NOMO-1 treated with dmso at 0.1 percent for 144 hours (cell line): ENCODE data around the gene LYSMD4.

Source experiments
- DNase-seq: peaks from one replicate; lab custom pipeline; 2025; ENCODE audit not compliant: unreplicated experiment; lab: John Stamatoyannopoulos, UW

Gene LYSMD4

DNA sequence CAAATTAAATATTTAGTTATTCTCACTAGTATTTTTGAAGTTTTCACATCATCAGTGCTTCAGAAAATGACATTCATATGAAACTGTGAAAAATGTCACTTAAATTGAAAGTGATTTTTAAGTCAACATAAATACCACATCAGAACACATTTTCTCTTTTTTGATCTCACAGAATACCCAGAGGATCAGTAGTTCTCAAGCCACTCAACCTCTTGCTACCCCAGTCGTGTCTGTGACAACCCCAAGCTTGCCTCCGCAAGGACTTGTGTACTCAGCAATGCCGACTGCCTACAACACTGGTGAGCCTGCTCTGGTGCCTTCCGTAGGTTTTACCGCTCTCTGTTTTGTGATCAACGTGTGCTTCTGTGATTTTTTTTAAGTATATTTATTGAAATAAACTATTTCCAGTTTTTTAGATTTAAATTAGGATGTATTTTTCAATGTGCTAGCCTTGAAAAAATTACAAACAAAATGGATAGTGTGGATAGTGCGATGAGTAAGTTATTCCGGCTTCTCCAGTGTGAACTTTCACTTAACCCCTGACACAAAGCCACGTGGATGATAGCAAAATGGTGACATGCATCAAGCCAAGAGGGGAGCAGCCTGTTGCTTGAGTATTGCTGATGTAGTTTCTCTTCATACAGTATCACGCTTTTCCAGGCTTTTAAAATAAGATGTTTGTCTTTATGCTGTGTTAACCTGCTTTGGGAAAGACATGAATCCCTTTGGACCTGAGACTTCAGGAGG is 26.5 kb downstream of the LYSMD4 start:
- DNase-seq = no peak

GRCh38 chr15:99704444-99704838 is 28.8 kb downstream of the LYSMD4 start:
- no peak for DNase-seq

DNA sequence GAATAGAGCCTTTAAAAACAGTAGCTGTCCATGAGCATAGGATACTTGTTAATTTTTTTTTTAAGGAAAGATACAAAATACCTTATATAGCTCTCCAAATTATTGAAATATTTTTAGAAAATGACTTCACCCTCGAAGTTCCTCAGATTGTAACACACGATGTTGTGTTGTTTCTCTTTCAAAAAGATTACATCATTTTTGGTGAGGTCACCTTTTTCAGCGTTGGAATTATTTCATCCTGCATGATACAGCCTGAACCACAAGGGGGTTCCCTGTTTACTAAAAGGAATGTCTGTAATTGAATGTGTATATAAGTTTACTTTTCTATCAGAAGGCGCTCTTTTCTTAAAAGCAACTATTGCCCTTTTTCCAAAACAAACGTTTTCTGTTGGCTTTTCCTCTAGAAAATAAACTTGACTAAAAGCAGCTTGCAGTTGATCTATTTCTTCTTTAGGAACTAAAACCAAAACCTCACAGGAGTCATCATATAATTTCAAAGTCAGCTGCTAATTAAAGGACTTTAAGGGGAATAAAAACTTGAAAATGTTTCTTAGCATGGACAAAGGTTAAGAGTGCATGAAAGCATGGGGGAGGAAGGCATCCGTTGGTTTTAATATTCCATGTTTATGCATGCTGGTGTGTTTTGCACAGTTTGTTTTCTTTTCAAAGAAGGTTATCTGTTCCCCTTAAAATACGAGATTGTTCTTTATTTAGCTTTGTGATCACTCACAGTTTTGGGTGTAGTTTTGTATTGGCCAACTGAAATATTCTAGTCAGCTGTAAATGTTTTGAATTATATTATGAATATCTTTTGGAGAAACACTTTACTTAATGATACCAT is 29.4 kb downstream of the LYSMD4 start:
- DNase-seq = no peak

DNA sequence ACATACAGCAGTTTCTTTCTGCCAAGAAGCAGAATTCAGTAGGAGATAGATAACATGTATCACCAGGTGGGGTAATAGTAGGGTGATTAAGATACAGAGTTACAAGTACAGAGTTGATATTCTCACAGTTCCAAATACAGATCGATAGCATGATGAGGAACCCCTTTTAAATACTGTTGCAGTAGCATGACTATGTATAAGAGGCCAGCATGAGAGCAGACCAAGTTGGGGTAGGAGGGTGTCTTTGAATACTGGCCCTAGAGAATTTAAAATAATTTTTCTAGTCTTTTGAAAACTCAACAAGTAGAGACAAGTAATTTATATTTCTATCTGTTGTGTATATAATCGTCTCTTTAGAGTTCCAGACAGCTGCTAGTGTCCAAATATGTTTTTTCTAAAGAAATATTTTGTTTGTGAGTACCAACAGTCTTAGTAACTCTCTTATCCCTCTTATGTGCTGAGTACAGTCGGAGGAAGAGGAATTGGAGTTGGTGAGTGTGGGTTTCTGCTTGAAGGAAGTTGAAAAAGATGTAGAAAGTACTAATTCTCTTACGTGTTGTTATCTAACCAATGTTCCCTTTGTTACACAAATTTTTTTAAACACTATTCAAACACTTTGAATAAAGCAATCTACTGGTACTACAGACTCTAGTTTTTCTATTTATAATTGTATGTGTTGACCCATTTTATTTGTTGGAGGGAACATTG is 30.2 kb downstream of the LYSMD4 start:
- DNase-seq = no peak

- no peak for DNase-seq
Observed at GRCh38 chr15:99696096-99696495, 37.1 kb downstream of the LYSMD4 start.

DNA sequence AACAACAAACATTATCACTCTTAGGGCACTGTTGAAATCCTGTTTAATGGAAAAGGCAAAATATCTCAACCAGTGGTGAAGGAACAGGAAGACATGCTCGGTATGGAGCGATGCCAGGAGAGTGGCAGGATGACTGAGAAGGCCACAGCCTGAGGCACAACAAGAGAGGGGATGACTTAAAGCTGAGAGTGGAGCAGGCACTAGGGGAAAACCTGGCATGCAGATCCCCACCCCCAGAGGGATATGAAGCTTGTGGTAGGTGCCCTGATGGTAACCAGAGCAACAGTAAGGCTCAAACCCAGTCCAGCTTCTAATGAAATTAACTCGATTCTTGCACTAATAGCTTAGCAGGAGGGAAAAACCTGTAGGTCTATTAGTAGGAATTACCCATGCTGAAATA is 40.4 kb downstream of the LYSMD4 start:
- DNase-seq = no peak

DNA sequence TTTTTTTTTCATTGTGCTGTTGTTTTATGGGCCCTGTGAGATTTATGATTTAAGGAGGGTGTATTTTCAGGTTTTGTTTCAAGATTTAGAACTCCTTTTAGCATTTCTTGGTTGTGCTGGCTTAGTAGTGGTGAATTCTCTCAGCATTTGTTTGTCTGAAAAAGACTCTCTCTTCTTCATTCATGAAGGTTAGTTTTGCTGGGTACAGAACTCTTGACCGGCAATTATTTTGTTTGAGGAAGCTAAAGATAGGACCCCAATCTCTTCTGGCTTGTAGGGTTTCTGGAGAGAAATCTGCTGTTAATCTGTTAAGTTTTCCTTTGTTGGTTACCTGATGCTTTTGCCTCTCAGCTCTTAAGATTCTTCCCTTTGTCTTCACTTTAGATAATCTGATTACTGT is 46.9 kb downstream of the LYSMD4 start:
- no peak for DNase-seq

DNA sequence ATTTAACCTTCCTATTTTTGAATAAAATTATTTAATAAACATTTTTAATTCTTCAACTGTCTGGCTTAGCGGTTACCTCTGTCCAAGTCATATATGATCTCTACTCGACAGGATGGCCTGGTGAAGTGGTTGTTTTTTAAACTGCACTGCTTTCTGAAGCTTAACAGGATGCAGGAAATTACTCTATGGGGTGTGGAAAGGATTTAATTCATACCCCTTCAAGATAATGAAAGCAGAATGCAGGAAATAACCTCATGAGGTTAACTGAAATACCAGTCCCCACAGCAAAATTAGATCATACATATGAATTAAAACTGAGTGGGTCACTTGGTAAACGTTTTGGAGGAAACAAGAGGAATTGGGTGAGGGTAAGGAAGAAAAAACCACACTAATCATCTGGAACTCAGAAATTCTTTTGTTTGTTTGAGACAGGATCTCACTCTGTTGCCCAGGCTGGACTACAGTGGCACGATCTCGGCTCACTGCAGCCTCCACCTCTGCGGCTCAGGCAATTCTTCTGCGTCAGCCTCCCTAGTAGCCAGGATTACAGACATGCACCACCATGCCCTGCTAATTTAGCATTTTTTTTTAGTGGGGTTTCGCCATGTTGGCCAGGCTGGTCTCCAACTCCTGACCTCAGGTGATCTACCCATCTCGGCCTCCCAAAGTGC is 50.1 kb downstream of the LYSMD4 start:
- no peak for DNase-seq

GRCh38 chr15:99682455-99682854 is 50.8 kb downstream of the LYSMD4 start:
- DNase-seq = no peak

DNA sequence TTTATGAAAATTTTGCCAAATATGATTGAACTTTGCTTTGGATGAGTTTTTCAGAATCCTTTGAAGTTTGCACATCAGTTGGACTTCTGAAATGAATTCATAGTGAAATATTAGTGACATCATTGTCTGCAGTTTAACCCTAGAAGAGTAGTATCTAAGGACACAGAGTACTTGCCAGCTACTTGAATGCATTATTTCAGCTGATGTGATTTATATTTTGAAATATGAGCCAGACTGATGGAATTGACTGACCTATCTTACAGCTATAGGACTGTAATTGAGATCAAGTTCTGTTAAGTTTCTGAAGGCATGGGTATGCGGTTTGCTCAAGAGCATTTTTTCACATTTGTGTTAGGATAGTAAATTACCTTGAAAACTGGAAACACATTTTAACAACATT is 51.2 kb downstream of the LYSMD4 start:
- DNase-seq = no peak

GRCh38 chr15:99680276-99680675 is 53.0 kb downstream of the LYSMD4 start:
- no peak for DNase-seq

DNA sequence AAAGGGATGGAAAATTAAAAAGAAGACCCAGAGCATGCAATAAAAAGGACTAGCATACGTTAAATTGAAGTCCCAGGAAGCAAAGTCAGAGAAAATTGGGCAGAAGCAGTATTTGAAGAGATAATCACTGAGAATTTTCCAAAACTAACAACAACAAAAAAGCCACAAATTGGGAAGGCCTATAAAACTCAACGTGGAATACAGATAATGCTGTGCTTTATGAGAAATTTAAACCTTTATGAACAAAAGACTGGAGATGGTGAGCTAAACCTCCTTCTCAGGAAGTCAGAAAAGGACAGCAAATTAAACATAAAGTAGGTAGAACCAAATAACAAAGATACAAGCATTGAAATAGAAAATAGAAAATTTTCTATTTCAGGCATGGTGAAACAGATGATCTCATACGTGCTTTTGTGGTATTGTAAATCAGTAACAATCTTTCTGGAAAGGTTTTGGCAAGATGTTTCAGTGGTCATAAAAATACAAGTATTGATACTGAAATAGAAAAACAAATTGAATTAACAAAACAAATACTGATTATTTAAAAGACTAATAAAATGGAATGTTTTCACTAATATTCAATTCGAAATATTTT is 55.6 kb downstream of the LYSMD4 start:
- no peak for DNase-seq
